Neural progenitor cell (in vitro differentiated cells): Measurements from ENCODE around the gene ACSM2A.
"Not testable (repeated sequence)": the region's sequence is repeated elsewhere in the genome, so short reads cannot be mapped to it uniquely, and the experiment has no call there.

ENCODE experiments used
- CTCF ChIP-seq: fragments of 200-600 bp; sonication (generic); IDR thresholded peaks from 2 replicates; pipeline ENCODE4 v1.5.1; 2017; ENCODE audit warnings: antibody characterized with exemption, mild to moderate bottlenecking
- EZH2 ChIP-seq: fragments of 200-600 bp; sonication (generic); IDR thresholded peaks from 2 replicates; pipeline ENCODE4 v1.6.1; 2017; ENCODE audit warnings: antibody characterized with exemption, mild to moderate bottlenecking, moderate library complexity

GRCh38 chr16:20477188-20477744 lies 25.9 kb downstream of the ACSM2A start:
- not testable (repeated sequence) for TF ChIP-seq CTCF, EZH2
